Muscle layer of colon (tissue), 2 donors: Measurements from ENCODE around the gene UPF3B.
"Not testable (repeated sequence)": the region's sequence is repeated elsewhere in the genome, so short reads cannot be mapped to it uniquely, and the experiment has no call there.

Experiments used
- H3K27ac ChIP-seq: one replicate; pipeline ENCODE4 v1.7.0; 2013; ENCODE audit warnings: low read depth, mild to moderate bottlenecking, low read length, moderate library complexity
- H3K27me3 ChIP-seq, 2 donors: one replicate each; pipeline ENCODE4 v1.7.0; 2013; ENCODE audit warnings: low read length in 2 of 2, mild to moderate bottlenecking in 2 of 2; ENCODE audit not compliant: insufficient read depth in 2 of 2, control insufficient read depth in 1 of 2
- H3K36me3 ChIP-seq: one replicate; pipeline ENCODE4 v1.7.0; 2013; ENCODE audit warnings: mild to moderate bottlenecking, low read length; ENCODE audit not compliant: insufficient read depth
- H3K4me1 ChIP-seq: one replicate; pipeline ENCODE4 v1.7.0; 2013; ENCODE audit warnings: mild to moderate bottlenecking, low read length; ENCODE audit not compliant: insufficient read depth
- H3K4me3 ChIP-seq, 2 donors: one replicate each; pipeline ENCODE4 v1.7.0; 2013; ENCODE audit warnings: low read length in 2 of 2, low read depth in 1 of 2, mild to moderate bottlenecking in 1 of 2, moderate library complexity in 1 of 2
- H3K9ac ChIP-seq: one replicate; pipeline ENCODE4 v1.7.0; 2013; ENCODE audit warnings: low read length
- H3K9me3 ChIP-seq: one replicate; pipeline ENCODE4 v1.7.0; 2013; ENCODE audit warnings: mild to moderate bottlenecking, low read length
- donor health status: abdominal sarcoma.
- donor health status: Adenocarcinoma of cecum.

Gene UPF3B

GRCh38 chrX:119880076-119880475 lies 27.3 kb upstream of the UPF3B start:
- Histone ChIP-seq H3K36me3 (no peaks in the 10 kb centered on the region), H3K4me1 (no peaks in the 10 kb centered on the region), H3K9me3 (no peaks in the 10 kb centered on the region), H3K9ac (no peak overlapping the region), H3K27me3 (no peaks in the 10 kb centered on the region), H3K4me3 (no peak overlapping the region), H3K27ac (no peak overlapping the region)

GRCh38 chrX:119878740-119879139 lies 26.0 kb upstream of the UPF3B start:
- Histone ChIP-seq H3K9ac (no peak overlapping the region), H3K27me3 (no peaks in the 10 kb centered on the region), H3K27ac (no peak overlapping the region), H3K4me3 (no peak overlapping the region), H3K9me3 (no peaks in the 10 kb centered on the region), H3K36me3 (no peaks in the 10 kb centered on the region), H3K4me1 (no peaks in the 10 kb centered on the region)

GRCh38 chrX:119871599-119872395 lies 19.0 kb upstream of the UPF3B start, which contains the start of the genes NDUFA1 and RNF113A:
TSS of gene NDUFA1 (plus strand) at chrX:119871832. CDS start at chrX:119871912, 80 bp downstream.
TSS of gene RNF113A (minus strand) at chrX:119871733. CDS start at chrX:119871613, 120 bp downstream.
- peak within 1 kb of the TSS; percentile 85 for H3K27ac ChIP-seq
- no peaks in the 10 kb centered on the region for H3K36me3 ChIP-seq
- no peaks in the 10 kb centered on the region for H3K9me3 ChIP-seq
- H3K27me3 ChIP-seq = no peaks in the 10 kb centered on the region
- no peaks in the 10 kb centered on the region for H3K4me1 ChIP-seq
- peak within 1 kb of the TSS; percentile 90 for H3K9ac ChIP-seq
- peak within 1 kb of the TSS; percentile 74 to 77 for H3K4me3 ChIP-seq

GRCh38 chrX:119871245-119871598 lies 18.5 kb upstream of the UPF3B start:
- peak overlapping the region; percentile 85 for H3K27ac ChIP-seq
- no peaks in the 10 kb centered on the region for H3K27me3 ChIP-seq
- peak overlapping the region; percentile 44 for H3K9ac ChIP-seq
- no peaks in the 10 kb centered on the region for H3K9me3 ChIP-seq
- no peaks in the 10 kb centered on the region for H3K36me3 ChIP-seq
- peak overlapping the region; percentile 74 to 77 for H3K4me3 ChIP-seq
- no peaks in the 10 kb centered on the region for H3K4me1 ChIP-seq

GRCh38 chrX:119870626-119871131 lies 17.9 kb upstream of the UPF3B start:
- Histone ChIP-seq H3K36me3 (no peaks in the 10 kb centered on the region), H3K4me3 (peak overlapping the region; percentile 74 to 77), H3K27me3 (no peaks in the 10 kb centered on the region), H3K4me1 (no peaks in the 10 kb centered on the region), H3K9ac (peak overlapping the region; percentile 44), H3K27ac (peak overlapping the region; percentile 85), H3K9me3 (no peaks in the 10 kb centered on the region)

- Histone ChIP-seq H3K27ac (peak overlapping the region; percentile 55), H3K9me3 (no peaks in the 10 kb centered on the region), H3K4me1 (no peaks in the 10 kb centered on the region), H3K36me3 (no peaks in the 10 kb centered on the region), H3K9ac (no peak overlapping the region), H3K27me3 (no peaks in the 10 kb centered on the region), H3K4me3 (peak overlapping the region; percentile 29 to 38)
Observed at GRCh38 chrX:119853444-119853843, 681 bp upstream of the UPF3B start.

- no peaks in the 10 kb centered on the region for H3K27me3 ChIP-seq
- no peak overlapping the region for H3K27ac ChIP-seq
- H3K4me3 ChIP-seq = no peak overlapping the region
- H3K36me3 ChIP-seq = peaks cover 20% of the 10 kb centered on the region
- H3K4me1 ChIP-seq = no peaks in the 10 kb centered on the region
- H3K9me3 ChIP-seq = no peaks in the 10 kb centered on the region
- H3K9ac ChIP-seq = no peak overlapping the region
Observed at GRCh38 chrX:119833905-119834304, 18.9 kb downstream of the UPF3B start.

GRCh38 chrX:119828446-119828845 lies 24.3 kb downstream of the UPF3B start:
- H3K27me3 ChIP-seq = no peaks in the 10 kb centered on the region

GRCh38 chrX:119826399-119826959 lies 26.3 kb downstream of the UPF3B start:
- Histone ChIP-seq H3K27me3 (no peaks in the 10 kb centered on the region), H3K27ac (no peak overlapping the region)

More at GRCh38 chrX:119828446-119828845, 24.3 kb downstream of the UPF3B start:
- H3K4me3 ChIP-seq = no peak overlapping the region
- no peaks in the 10 kb centered on the region for H3K9me3 ChIP-seq
- no peak overlapping the region for H3K9ac ChIP-seq
- H3K36me3 ChIP-seq = no peaks in the 10 kb centered on the region
- H3K4me1 ChIP-seq = no peaks in the 10 kb centered on the region
- H3K27ac ChIP-seq = no peak overlapping the region

GRCh38 chrX:119824221-119824620 lies 28.5 kb downstream of the UPF3B start:
- H3K27ac ChIP-seq, H3K9ac ChIP-seq, H3K4me3 ChIP-seq, H3K4me1 ChIP-seq, H3K27me3 ChIP-seq, H3K36me3 ChIP-seq, H3K9me3 ChIP-seq: not testable (repeated sequence)

More at GRCh38 chrX:119826399-119826959, 26.3 kb downstream of the UPF3B start:
- Histone ChIP-seq H3K9me3 (no peaks in the 10 kb centered on the region), H3K4me3 (no peak overlapping the region), H3K36me3 (no peaks in the 10 kb centered on the region), H3K9ac (no peak overlapping the region), H3K4me1 (no peaks in the 10 kb centered on the region)

GRCh38 chrX:119821703-119822102 lies 31.1 kb downstream of the UPF3B start:
- not testable (repeated sequence) for H3K9ac ChIP-seq, H3K36me3 ChIP-seq, H3K27me3 ChIP-seq, H3K9me3 ChIP-seq, H3K4me3 ChIP-seq, H3K27ac ChIP-seq, H3K4me1 ChIP-seq
